Stimulated activated memory B cell treated with anti-CD40 and anti-IgM and Interleukin-4, amounts not matched to agents 10 μg/mL and 1 μg/mL and 100 μg/mL, for 72 hours (primary cell): ENCODE results near the gene RNF5.
"Not testable (repeated sequence)": the region's sequence is repeated elsewhere in the genome, so short reads cannot be mapped to it uniquely, and the experiment has no call there.

Source experiments
- ATAC-seq: fragments of 150-1000 bp; cut with Tn5 transposase; 2 replicates; pipeline ENCODE4 v1.10.0; 2021
- H3K27ac Mint-ChIP-seq: one replicate; pipeline ENCODE4 v1.8.0; 2022; ENCODE audit warnings: mild to moderate bottlenecking, mixed read lengths
- H3K27me3 Mint-ChIP-seq: one replicate; pipeline ENCODE4 v1.8.0; 2022; ENCODE audit warnings: mixed read lengths
- H3K36me3 Mint-ChIP-seq: one replicate; pipeline ENCODE4 v1.8.0; 2022; ENCODE audit warnings: mixed read lengths
- H3K4me1 Mint-ChIP-seq: one replicate; pipeline ENCODE4 v1.8.0; 2022; ENCODE audit warnings: mixed read lengths
- H3K4me3 Mint-ChIP-seq: one replicate; pipeline ENCODE4 v1.8.0; 2022; ENCODE audit warnings: mild to moderate bottlenecking, moderate library complexity, mixed read lengths
- H3K9me3 Mint-ChIP-seq: one replicate; pipeline ENCODE4 v1.8.0; 2022; ENCODE audit warnings: mixed read lengths

Gene RNF5, protein sequence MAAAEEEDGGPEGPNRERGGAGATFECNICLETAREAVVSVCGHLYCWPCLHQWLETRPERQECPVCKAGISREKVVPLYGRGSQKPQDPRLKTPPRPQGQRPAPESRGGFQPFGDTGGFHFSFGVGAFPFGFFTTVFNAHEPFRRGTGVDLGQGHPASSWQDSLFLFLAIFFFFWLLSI

GRCh38 chr6:32177788-32178546 lies at the start of gene RNF5:
Gene RNF5 (plus strand): TSS chr6:32178405. CDS start chr6:32178512, 107 bp downstream.
- peak; percentile 95 for ATAC-seq
- no peaks in the 10 kb centered on the region for H3K9me3 Mint-ChIP-seq
- no peaks in the 10 kb centered on the region for H3K27me3 Mint-ChIP-seq
- H3K27ac Mint-ChIP-seq = peak within 1 kb of the TSS; percentile 86
- peaks cover 78% of the 10 kb centered on the region for H3K4me1 Mint-ChIP-seq
- H3K4me3 Mint-ChIP-seq = peak within 1 kb of the TSS; percentile 86
- peaks cover 28% of the 10 kb centered on the region for H3K36me3 Mint-ChIP-seq

- Mint-ChIP-seq H3K27me3 (no peaks in the 10 kb centered on the region), H3K4me3 (peak overlapping the region; percentile 100), H3K27ac (peak overlapping the region; percentile 98), H3K4me1 (peaks cover 59% of the 10 kb centered on the region), H3K9me3 (no peaks in the 10 kb centered on the region), H3K36me3 (peaks cover 26% of the 10 kb centered on the region)
- ATAC-seq = no peak
These were observed 49.4 kb upstream of the RNF5 start for GRCh38 chr6:32128751-32129296.

DNA sequence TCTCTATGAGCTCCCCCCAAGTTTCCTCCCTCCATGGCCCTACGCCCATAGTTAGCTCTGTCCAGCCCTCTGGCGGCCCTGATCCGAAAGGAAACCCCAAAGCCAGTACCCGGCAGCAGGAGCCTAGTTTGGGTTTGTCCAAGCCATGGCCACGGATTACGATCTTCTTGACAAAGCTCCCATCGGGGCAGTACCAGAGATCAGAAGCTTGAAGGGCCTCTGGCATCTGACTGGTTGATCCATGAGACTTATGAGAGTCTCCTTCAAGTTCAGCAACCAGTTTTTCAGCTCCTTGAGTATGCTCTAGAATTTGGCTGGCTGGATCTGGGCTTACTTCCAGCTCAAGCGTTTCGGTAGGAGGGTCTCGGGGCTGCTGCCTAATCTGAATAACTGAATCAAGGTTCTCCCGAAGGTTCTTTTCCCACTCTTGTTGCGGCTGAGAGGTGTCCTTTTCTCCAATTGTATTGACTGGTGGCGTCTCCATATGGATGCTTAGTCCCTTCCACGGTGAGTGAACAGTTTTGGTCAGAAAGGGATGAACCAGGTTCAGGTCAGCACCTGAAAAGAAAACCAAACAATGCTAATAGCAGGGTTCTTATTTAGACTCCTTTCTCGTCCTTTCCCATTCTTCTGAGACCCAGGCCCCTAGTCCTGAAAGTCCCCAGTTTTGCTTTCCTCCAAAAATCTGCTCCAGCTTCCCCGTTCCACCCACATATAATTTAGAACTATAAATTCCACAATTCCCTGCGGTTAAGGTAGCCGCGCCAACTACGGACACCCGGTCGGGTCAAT lies 48.7 kb upstream of the RNF5 start:
- H3K27me3 Mint-ChIP-seq = no peaks in the 10 kb centered on the region
- peaks cover 19% of the 10 kb centered on the region for H3K36me3 Mint-ChIP-seq
- H3K27ac Mint-ChIP-seq = peak overlapping the region; percentile 83
- no peak for ATAC-seq
- peak overlapping the region; percentile 95 for H3K4me3 Mint-ChIP-seq
- peaks cover 53% of the 10 kb centered on the region for H3K4me1 Mint-ChIP-seq
- H3K9me3 Mint-ChIP-seq = no peaks in the 10 kb centered on the region

- no peak overlapping the region for H3K27ac Mint-ChIP-seq
- H3K4me1 Mint-ChIP-seq = peaks cover 41% of the 10 kb centered on the region
- H3K4me3 Mint-ChIP-seq = peak overlapping the region; percentile 32
- H3K36me3 Mint-ChIP-seq = peaks cover 6% of the 10 kb centered on the region
- ATAC-seq = no peak
- no peaks in the 10 kb centered on the region for H3K9me3 Mint-ChIP-seq
- no peaks in the 10 kb centered on the region for H3K27me3 Mint-ChIP-seq
These were observed 46.7 kb upstream of the RNF5 start for GRCh38 chr6:32131439-32131948.

- Mint-ChIP-seq H3K27ac (no peak overlapping the region), H3K4me1 (peaks cover 35% of the 10 kb centered on the region), H3K27me3 (no peaks in the 10 kb centered on the region), H3K4me3 (no peak overlapping the region), H3K36me3 (no peaks in the 10 kb centered on the region), H3K9me3 (no peaks in the 10 kb centered on the region)
- no peak for ATAC-seq
These were observed 46.1 kb upstream of the RNF5 start for GRCh38 chr6:32132110-32132509.

- no peaks in the 10 kb centered on the region for H3K9me3 Mint-ChIP-seq
- H3K27ac Mint-ChIP-seq = no peak overlapping the region
- no peaks in the 10 kb centered on the region for H3K27me3 Mint-ChIP-seq
- no peaks in the 10 kb centered on the region for H3K36me3 Mint-ChIP-seq
- peaks cover 19% of the 10 kb centered on the region for H3K4me1 Mint-ChIP-seq
- no peak overlapping the region for H3K4me3 Mint-ChIP-seq
- no peak for ATAC-seq
These were observed 44.4 kb upstream of the RNF5 start for GRCh38 chr6:32133786-32134185.

- peaks cover 10% of the 10 kb centered on the region for H3K27me3 Mint-ChIP-seq
- H3K4me3 Mint-ChIP-seq = no peak overlapping the region
- H3K9me3 Mint-ChIP-seq = no peaks in the 10 kb centered on the region
- H3K36me3 Mint-ChIP-seq = no peaks in the 10 kb centered on the region
- ATAC-seq = no peak
- H3K27ac Mint-ChIP-seq = no peak overlapping the region
- no peaks in the 10 kb centered on the region for H3K4me1 Mint-ChIP-seq
These were observed 40.8 kb upstream of the RNF5 start for GRCh38 chr6:32137454-32137853.

- Mint-ChIP-seq H3K9me3 (no peaks in the 10 kb centered on the region), H3K27ac (no peak overlapping the region)
- ATAC-seq = no peak
These were observed 38.6 kb upstream of the RNF5 start for GRCh38 chr6:32139590-32139989.

DNA sequence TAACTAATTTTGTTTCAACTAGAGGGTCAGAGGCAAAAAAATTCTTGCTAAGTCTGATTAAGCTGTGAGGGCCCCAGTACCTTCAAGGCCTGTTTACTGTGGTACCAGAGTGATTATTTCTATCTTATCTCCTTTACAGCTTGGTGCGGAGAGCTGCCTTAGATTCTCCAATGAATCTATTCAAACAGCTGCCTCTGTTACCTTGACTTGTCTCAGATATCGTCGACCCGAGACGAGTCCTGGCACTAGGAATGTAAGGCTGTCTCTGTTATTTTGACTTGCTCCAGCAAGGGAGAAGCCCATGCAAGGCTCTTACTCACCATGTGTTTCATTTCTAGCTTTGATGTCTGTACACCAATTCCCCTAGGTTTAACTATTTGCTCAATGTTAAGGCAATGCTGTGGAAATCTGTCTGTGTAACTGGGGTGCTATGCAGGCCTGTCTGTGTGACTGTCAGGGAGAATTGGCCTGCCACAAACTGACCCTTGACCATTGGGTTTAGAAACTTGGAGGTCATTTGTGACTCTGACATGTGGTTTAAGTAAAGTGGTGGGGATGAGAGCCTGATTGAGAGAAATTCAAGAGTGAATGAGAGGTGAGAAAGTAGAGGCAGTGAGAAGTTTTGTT lies 37.7 kb upstream of the RNF5 start:
- no peak overlapping the region for H3K27ac Mint-ChIP-seq
- H3K9me3 Mint-ChIP-seq = no peaks in the 10 kb centered on the region
- H3K36me3 Mint-ChIP-seq = no peaks in the 10 kb centered on the region

More at GRCh38 chr6:32139590-32139989, 38.6 kb upstream of the RNF5 start:
- Mint-ChIP-seq H3K4me3 (no peak overlapping the region), H3K36me3 (no peaks in the 10 kb centered on the region), H3K4me1 (no peaks in the 10 kb centered on the region), H3K27me3 (peaks cover 10% of the 10 kb centered on the region)

GRCh38 chr6:32144238-32144637 lies 34.0 kb upstream of the RNF5 start:
- not testable (repeated sequence) for H3K4me3 Mint-ChIP-seq, H3K9me3 Mint-ChIP-seq, H3K36me3 Mint-ChIP-seq, H3K27ac Mint-ChIP-seq, ATAC-seq
- H3K27me3 Mint-ChIP-seq = peaks cover 41% of the 10 kb centered on the region
- peaks cover 13% of the 10 kb centered on the region for H3K4me1 Mint-ChIP-seq

More for the DNA sequence above, 37.7 kb upstream of the RNF5 start:
- Mint-ChIP-seq H3K4me1 (no peaks in the 10 kb centered on the region), H3K27me3 (peaks cover 10% of the 10 kb centered on the region), H3K4me3 (no peak overlapping the region)
- ATAC-seq = no peak

- H3K4me1 Mint-ChIP-seq = peaks cover 22% of the 10 kb centered on the region
- no peaks in the 10 kb centered on the region for H3K9me3 Mint-ChIP-seq
- ATAC-seq = no peak
- no peak overlapping the region for H3K27ac Mint-ChIP-seq
- no peak overlapping the region for H3K4me3 Mint-ChIP-seq
- H3K36me3 Mint-ChIP-seq = peaks cover 5% of the 10 kb centered on the region
- H3K27me3 Mint-ChIP-seq = peaks cover 62% of the 10 kb centered on the region
These were observed 31.9 kb upstream of the RNF5 start for GRCh38 chr6:32146287-32146686.

- H3K9me3 Mint-ChIP-seq = no peaks in the 10 kb centered on the region
These were observed 31.5 kb upstream of the RNF5 start for GRCh38 chr6:32146687-32147086.

DNA sequence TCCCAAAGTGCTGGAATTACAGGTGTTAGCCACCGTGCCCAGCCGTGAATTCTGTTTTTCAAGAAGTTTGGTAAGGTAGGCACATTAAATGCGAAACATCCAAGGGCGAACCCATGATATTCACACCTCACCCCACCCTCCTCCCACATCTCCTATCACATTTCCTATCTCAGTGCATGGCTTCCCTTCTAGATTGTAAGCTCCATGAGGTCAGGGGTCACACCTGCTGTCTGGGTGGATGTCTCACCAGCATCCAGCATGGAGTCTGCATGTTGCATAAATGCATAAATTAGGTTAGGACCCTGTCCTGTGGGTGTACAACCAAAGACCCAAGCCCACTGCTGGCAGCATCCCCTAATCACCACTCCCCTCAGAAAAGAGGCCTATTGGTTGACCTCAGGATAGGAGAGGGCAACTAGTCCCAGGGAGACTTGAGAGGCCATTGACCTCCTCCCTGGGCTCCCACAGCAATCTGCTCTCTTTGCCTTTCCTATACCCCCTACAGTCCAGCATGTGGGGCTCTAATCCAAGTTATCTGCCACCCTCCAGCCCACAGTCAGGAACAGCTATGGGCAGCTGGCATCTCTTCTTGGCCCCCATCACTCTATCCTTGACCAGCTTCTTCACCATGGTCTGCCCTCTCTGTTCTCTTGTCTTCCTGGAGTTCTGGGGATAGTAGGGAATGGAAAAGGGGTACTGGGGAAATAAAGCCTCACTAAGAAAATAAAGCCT lies 30.6 kb upstream of the RNF5 start:
- H3K27ac Mint-ChIP-seq = no peak overlapping the region
- H3K27me3 Mint-ChIP-seq = peaks cover 65% of the 10 kb centered on the region
- ATAC-seq = no peak
- peaks cover 5% of the 10 kb centered on the region for H3K36me3 Mint-ChIP-seq
- no peaks in the 10 kb centered on the region for H3K9me3 Mint-ChIP-seq
- H3K4me1 Mint-ChIP-seq = peaks cover 26% of the 10 kb centered on the region
- H3K4me3 Mint-ChIP-seq = no peak overlapping the region

More at GRCh38 chr6:32146687-32147086, 31.5 kb upstream of the RNF5 start:
- peaks cover 26% of the 10 kb centered on the region for H3K4me1 Mint-ChIP-seq
- no peak overlapping the region for H3K4me3 Mint-ChIP-seq
- H3K27ac Mint-ChIP-seq = no peak overlapping the region
- peaks cover 62% of the 10 kb centered on the region for H3K27me3 Mint-ChIP-seq
- peaks cover 5% of the 10 kb centered on the region for H3K36me3 Mint-ChIP-seq
- ATAC-seq = no peak
